Measurements from ENCODE around the gene CD83.

CD83 gene

DNA sequence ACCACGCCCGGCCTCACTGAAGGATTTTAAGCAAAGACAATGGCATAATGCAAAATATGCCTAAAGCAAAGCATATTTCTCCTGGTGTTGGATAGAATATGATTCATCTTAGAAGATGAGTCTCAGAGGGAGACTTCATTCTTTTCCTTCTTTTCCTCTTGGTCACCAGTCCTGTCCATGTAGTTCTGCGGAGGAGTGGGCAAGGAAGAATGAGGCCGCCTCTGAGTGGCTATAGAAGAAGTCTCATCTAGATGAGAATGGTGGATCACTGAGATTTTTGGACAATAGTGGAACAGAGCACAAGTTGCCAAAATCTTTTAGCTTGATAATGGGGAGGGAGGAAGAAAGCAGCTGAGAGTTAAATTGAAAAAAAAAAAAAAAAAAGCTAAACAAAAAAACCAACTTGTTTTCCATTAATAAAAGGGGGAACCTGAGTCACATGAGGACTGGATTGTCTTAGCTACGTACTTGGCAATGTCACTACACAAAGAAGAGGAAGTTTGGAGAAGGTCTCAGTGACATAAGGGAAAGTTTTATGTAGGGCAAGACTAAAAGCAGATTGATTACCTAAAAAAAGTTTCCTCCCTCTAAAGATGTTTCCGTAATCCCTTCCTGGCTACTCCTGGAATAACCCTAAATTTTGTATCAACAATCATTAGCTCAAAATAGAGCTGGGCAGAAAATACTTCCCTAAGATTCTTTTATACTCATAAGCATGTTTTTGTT is 6.0 kb downstream of the CD83 start:
- no peak overlapping the region for H3K4me3 ChIP-seq (ENCODE audit: low read length)
- H3K4me2 ChIP-seq (ENCODE audit: low read depth, low read length): no peak overlapping the region
- H3K9me3 ChIP-seq (replicated peaks; ENCODE audit: insufficient read depth, low read length): no peaks in the 10 kb centered on the region
- H3K79me2 ChIP-seq (ENCODE audit: low read length): no peaks in the 10 kb centered on the region
- H3K9ac ChIP-seq (ENCODE audit: low read length): no peak overlapping the region
- H3K4me1 ChIP-seq (ENCODE audit: low read length): no peaks in the 10 kb centered on the region
- no peaks in the 10 kb centered on the region for H3K9me2 ChIP-seq (replicated peaks; ENCODE audit: insufficient read depth, low read length)
- no peaks in the 10 kb centered on the region for H3F3A ChIP-seq (ENCODE audit: insufficient read depth, low read length)
- H3K36me3 ChIP-seq (replicated peaks; ENCODE audit: insufficient read depth, low read length): no peaks in the 10 kb centered on the region
- peaks cover 28% of the 10 kb centered on the region for H3K27me3 ChIP-seq (replicated peaks; ENCODE audit: insufficient read depth, low read length)
- TF ChIP-seq EZH2 (optimal IDR thresholded peaks at IDR 0.05; ENCODE audit: low read depth, low read length) (no peak), EZH2phosphoT487 (IDR thresholded peaks at IDR 0.05; ENCODE audit: low read length) (no peak)
- TF ChIP-seq, protein P1, sequence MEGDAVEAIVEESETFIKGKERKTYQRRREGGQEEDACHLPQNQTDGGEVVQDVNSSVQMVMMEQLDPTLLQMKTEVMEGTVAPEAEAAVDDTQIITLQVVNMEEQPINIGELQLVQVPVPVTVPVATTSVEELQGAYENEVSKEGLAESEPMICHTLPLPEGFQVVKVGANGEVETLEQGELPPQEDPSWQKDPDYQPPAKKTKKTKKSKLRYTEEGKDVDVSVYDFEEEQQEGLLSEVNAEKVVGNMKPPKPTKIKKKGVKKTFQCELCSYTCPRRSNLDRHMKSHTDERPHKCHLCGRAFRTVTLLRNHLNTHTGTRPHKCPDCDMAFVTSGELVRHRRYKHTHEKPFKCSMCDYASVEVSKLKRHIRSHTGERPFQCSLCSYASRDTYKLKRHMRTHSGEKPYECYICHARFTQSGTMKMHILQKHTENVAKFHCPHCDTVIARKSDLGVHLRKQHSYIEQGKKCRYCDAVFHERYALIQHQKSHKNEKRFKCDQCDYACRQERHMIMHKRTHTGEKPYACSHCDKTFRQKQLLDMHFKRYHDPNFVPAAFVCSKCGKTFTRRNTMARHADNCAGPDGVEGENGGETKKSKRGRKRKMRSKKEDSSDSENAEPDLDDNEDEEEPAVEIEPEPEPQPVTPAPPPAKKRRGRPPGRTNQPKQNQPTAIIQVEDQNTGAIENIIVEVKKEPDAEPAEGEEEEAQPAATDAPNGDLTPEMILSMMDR (IDR thresholded peaks at IDR 0.05; ENCODE audit: low read length): no peak
- H2AFZ ChIP-seq (ENCODE audit: low read length): no peak overlapping the region
- no peak overlapping the region for H3K27ac ChIP-seq (ENCODE audit: low read length)
- DNase-seq: no peak
- H4K20me1 ChIP-seq (ENCODE audit: insufficient read depth, low read length): no peaks in the 10 kb centered on the region

- no peaks in the 10 kb centered on the region for H4K20me1 ChIP-seq (ENCODE audit: insufficient read depth, low read length)
- peaks cover 11% of the 10 kb centered on the region; the same call in 1 of the 2 replicates for H3K27me3 ChIP-seq (replicated peaks; ENCODE audit: insufficient read depth, low read length)
- no peak overlapping the region for H3K4me3 ChIP-seq (ENCODE audit: low read length)
- H3K27ac ChIP-seq (ENCODE audit: low read length): no peak overlapping the region
- H3K4me1 ChIP-seq (ENCODE audit: low read length): no peaks in the 10 kb centered on the region
- no peaks in the 10 kb centered on the region for H3F3A ChIP-seq (ENCODE audit: insufficient read depth, low read length)
- no peak overlapping the region for H3K9ac ChIP-seq (ENCODE audit: low read length)
- no peaks in the 10 kb centered on the region for H3K36me3 ChIP-seq (replicated peaks; ENCODE audit: insufficient read depth, low read length)
- TF ChIP-seq, protein P1 (IDR thresholded peaks at IDR 0.05; ENCODE audit: low read length): no peak
- TF ChIP-seq EZH2 (optimal IDR thresholded peaks at IDR 0.05; ENCODE audit: low read depth, low read length): no peak
- no peak for TF ChIP-seq EZH2phosphoT487 (IDR thresholded peaks at IDR 0.05; ENCODE audit: low read length)
- no peaks in the 10 kb centered on the region for H3K79me2 ChIP-seq (ENCODE audit: low read length)
- H3K9me3 ChIP-seq (replicated peaks; ENCODE audit: insufficient read depth, low read length): no peaks in the 10 kb centered on the region
- no peak for DNase-seq
- H3K9me2 ChIP-seq (replicated peaks; ENCODE audit: insufficient read depth, low read length): no peaks in the 10 kb centered on the region
- H2AFZ ChIP-seq (ENCODE audit: low read length): no peak overlapping the region
- no peak overlapping the region for H3K4me2 ChIP-seq (ENCODE audit: low read depth, low read length)
Observed at GRCh38 chr6:14125346-14125745, 7.8 kb downstream of the CD83 start.

- Histone ChIP-seq H3K79me2 (ENCODE audit: low read length) (no peaks in the 10 kb centered on the region), H3K4me2 (ENCODE audit: low read depth, low read length) (no peak overlapping the region), H3K27ac (ENCODE audit: low read length) (no peak overlapping the region), H4K20me1 (ENCODE audit: insufficient read depth, low read length) (no peaks in the 10 kb centered on the region), H2AFZ (ENCODE audit: low read length) (no peak overlapping the region), H3K27me3 (replicated peaks; ENCODE audit: insufficient read depth, low read length) (0 out of 2 replicates have a peak, but pooled peaks cover 8% of the 10 kb centered on the region), H3K9me2 (replicated peaks; ENCODE audit: insufficient read depth, low read length) (no peaks in the 10 kb centered on the region), H3K4me1 (ENCODE audit: low read length) (no peaks in the 10 kb centered on the region), H3F3A (ENCODE audit: insufficient read depth, low read length) (no peaks in the 10 kb centered on the region), H3K9ac (ENCODE audit: low read length) (no peak overlapping the region), H3K4me3 (ENCODE audit: low read length) (no peak overlapping the region), H3K9me3 (replicated peaks; ENCODE audit: insufficient read depth, low read length) (no peaks in the 10 kb centered on the region), H3K36me3 (replicated peaks; ENCODE audit: insufficient read depth, low read length) (no peaks in the 10 kb centered on the region)
- TF ChIP-seq EZH2phosphoT487 (IDR thresholded peaks at IDR 0.05; ENCODE audit: low read length) (no peak), EZH2 (optimal IDR thresholded peaks at IDR 0.05; ENCODE audit: low read depth, low read length) (no peak)
- no peak for DNase-seq
Observed at GRCh38 chr6:14126191-14126590, 8.6 kb downstream of the CD83 start.

DNA sequence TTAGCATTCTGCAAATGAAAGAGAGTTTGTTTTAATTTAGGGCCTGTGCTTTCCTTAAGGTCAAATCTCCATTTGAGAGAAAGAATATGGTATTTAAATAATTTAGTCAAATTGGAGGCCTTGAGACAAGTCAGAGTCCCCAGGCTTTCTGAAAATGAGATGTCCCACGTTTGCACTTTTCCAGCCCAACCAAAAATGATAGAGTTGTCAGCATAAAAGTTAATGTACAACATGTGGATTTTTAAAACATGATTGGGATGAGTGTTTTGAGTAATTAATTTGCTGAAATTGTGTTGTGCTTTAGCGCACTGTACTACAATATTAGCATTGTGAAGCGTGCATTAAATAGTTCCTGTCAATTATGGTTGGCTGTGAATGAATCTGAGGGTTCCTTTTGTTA is 10.0 kb downstream of the CD83 start:
- no peaks in the 10 kb centered on the region for H4K20me1 ChIP-seq (ENCODE audit: insufficient read depth, low read length)
- H3K4me2 ChIP-seq (ENCODE audit: low read depth, low read length): no peak overlapping the region
- no peaks in the 10 kb centered on the region for H3K79me2 ChIP-seq (ENCODE audit: low read length)
- no peaks in the 10 kb centered on the region for H3K9me3 ChIP-seq (replicated peaks; ENCODE audit: insufficient read depth, low read length)
- no peak for TF ChIP-seq EZH2 (optimal IDR thresholded peaks at IDR 0.05; ENCODE audit: low read depth, low read length)
- TF ChIP-seq EZH2phosphoT487 (IDR thresholded peaks at IDR 0.05; ENCODE audit: low read length): no peak
- TF ChIP-seq, protein P1 (IDR thresholded peaks at IDR 0.05; ENCODE audit: low read length): no peak
- no peaks in the 10 kb centered on the region for H3K4me1 ChIP-seq (ENCODE audit: low read length)
- H3K36me3 ChIP-seq (replicated peaks; ENCODE audit: insufficient read depth, low read length): no peaks in the 10 kb centered on the region
- no peaks in the 10 kb centered on the region for H3K9me2 ChIP-seq (replicated peaks; ENCODE audit: insufficient read depth, low read length)
- H3F3A ChIP-seq (ENCODE audit: insufficient read depth, low read length): no peaks in the 10 kb centered on the region
- no peak overlapping the region for H3K27ac ChIP-seq (ENCODE audit: low read length)
- no peak for DNase-seq
- H3K27me3 ChIP-seq (replicated peaks; ENCODE audit: insufficient read depth, low read length): 0 out of 2 replicates have a peak, but pooled peaks cover 5% of the 10 kb centered on the region
- H3K9ac ChIP-seq (ENCODE audit: low read length): no peak overlapping the region
- no peak overlapping the region for H3K4me3 ChIP-seq (ENCODE audit: low read length)
- H2AFZ ChIP-seq (ENCODE audit: low read length): no peak overlapping the region

Data from MM.1S (cell line).